Progenitor cell of endocrine pancreas (in vitro differentiated cells): Measurements from ENCODE around the gene ATXN7L1. TPM values are rescaled to one million over a fixed set of nuclear protein-coding genes. Genes with fewer than 3 reads are reported as not detected.

Experiments
- DNase-seq: peaks from one replicate; pipeline ENCODE4 v3.0.0; 2021; ENCODE audit warnings: low spot score; ENCODE audit not compliant: unreplicated experiment
- H3K27ac Mint-ChIP-seq: 2 replicates; pipeline ENCODE4 v1.8.0; 2021; ENCODE audit warnings: mild to moderate bottlenecking, moderate library complexity, mixed read lengths
- H3K27me3 Mint-ChIP-seq: 2 replicates; pipeline ENCODE4 v1.8.0; 2021; ENCODE audit warnings: mixed read lengths
- H3K36me3 Mint-ChIP-seq: 2 replicates; pipeline ENCODE4 v1.8.0; 2022; ENCODE audit warnings: mixed read lengths; ENCODE audit not compliant: insufficient read depth
- H3K4me1 Mint-ChIP-seq: 2 replicates; pipeline ENCODE4 v1.8.0; 2021; ENCODE audit warnings: low read depth, mixed read lengths
- H3K4me3 Mint-ChIP-seq: 2 replicates; pipeline ENCODE4 v1.8.0; 2021; ENCODE audit warnings: low read depth, mild to moderate bottlenecking, moderate library complexity, mixed read lengths
- H3K9me3 Mint-ChIP-seq: 2 replicates; pipeline ENCODE4 v1.8.0; 2021; ENCODE audit warnings: low read depth, mixed read lengths
- total RNA-seq: library from RNA; stranded (reverse); gene quantifications from 2 replicates; pipeline ENCODE4 v1.2.1, GENCODE V29; 2021
- TF ChIP-seq, protein P1 (sequence below): fragments of 200-600 bp; sonication (generic); IDR thresholded peaks from one replicate; pipeline ENCODE4 v1.5.0; 2021; ENCODE audit warnings: antibody characterized with exemption, mild to moderate bottlenecking; ENCODE audit not compliant: unreplicated experiment

The ATXN7L1 gene
- total RNA-seq, 1 donor from 2014 or later, result 18.3 TPM

DNA sequence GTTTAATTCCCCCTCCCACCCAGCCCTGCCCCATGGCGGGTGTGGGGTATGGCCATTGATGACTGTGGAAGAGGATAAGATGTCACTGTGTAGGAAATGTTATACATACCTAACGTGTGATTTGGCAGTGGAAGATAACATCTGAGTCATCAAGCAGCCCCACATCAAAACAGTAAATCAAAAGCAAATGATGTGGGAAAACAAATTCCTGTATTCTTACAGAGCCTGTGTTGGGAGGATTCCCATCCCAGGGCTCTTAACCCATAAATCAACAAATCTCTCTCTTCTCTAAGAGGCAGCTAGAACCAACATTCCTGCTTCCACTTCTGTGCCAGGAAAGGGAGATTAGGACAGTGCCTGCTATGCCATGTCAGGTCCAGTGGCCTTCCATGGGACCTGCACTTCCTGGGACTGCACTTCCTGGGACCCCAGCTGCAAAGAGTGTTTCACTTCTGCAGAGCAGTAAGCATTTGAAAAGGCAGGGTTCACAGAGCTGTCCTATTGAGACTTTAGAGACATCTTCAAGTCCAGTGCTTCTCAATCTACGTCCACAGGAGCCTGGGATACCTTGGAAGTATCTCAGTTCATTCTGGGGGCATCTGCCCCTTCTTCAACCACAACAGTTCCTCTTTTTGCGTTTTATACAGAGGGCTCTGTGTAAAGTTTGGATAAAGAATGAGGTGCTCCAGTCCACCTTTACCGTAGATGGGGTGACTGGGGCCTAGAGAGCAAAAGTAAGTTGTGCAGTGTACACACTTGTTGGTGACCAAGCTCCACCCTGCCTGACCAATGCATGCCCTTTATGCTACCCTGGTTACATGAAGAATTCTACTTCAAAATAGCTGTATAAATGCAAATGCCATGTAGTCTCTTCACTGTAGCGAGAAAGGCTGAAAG, 45.7 kb downstream of the ATXN7L1 start:
- DNase-seq, result no peak
- Mint-ChIP-seq H3K27ac (no peak overlapping the region), H3K36me3 (peaks cover 3% of the 10 kb centered on the region), H3K4me1 (peaks cover 23% of the 10 kb centered on the region), H3K9me3 (no peaks in the 10 kb centered on the region), H3K4me3 (no peak overlapping the region), H3K27me3 (peaks cover 62% of the 10 kb centered on the region)
- TF ChIP-seq, protein P1, sequence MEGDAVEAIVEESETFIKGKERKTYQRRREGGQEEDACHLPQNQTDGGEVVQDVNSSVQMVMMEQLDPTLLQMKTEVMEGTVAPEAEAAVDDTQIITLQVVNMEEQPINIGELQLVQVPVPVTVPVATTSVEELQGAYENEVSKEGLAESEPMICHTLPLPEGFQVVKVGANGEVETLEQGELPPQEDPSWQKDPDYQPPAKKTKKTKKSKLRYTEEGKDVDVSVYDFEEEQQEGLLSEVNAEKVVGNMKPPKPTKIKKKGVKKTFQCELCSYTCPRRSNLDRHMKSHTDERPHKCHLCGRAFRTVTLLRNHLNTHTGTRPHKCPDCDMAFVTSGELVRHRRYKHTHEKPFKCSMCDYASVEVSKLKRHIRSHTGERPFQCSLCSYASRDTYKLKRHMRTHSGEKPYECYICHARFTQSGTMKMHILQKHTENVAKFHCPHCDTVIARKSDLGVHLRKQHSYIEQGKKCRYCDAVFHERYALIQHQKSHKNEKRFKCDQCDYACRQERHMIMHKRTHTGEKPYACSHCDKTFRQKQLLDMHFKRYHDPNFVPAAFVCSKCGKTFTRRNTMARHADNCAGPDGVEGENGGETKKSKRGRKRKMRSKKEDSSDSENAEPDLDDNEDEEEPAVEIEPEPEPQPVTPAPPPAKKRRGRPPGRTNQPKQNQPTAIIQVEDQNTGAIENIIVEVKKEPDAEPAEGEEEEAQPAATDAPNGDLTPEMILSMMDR, result no peak

DNA sequence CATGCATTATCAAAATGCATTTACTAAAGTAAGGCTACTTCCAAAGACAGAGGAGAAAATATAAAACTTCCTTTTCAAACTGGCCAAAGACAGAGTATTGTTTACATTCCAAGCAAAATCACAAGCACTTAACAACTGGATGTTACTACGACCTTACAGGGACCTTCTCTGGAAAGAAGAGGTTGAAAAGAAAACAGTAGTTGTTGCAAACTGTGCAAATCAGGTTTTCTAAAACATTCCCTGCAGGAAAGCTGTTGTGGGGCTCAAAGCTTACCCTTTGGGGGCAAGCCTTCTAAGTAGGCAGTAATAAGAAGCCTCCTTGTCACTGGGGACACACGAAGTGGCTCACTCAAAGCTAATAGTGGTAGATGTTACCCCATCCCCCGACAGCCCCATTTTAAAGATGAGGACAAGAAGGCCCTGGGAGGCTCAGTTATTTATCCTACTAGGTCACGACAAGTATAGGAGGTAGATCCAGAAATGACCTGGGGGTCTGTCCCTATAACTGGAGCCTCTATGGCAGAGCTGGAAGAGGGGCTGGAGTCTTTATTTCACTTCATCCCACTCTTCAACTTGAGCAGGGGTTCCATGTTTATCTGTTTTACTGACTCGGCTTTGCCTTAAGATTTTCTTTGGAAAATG, 46.6 kb downstream of the ATXN7L1 start:
- DNase-seq, result no peak
- peaks cover 69% of the 10 kb centered on the region for H3K27me3 Mint-ChIP-seq
- TF ChIP-seq, protein P1, result no peak
- H3K9me3 Mint-ChIP-seq, result no peaks in the 10 kb centered on the region
- H3K4me1 Mint-ChIP-seq, result peaks cover 23% of the 10 kb centered on the region
- peaks cover 4% of the 10 kb centered on the region for H3K36me3 Mint-ChIP-seq
- H3K27ac Mint-ChIP-seq, result no peak overlapping the region
- H3K4me3 Mint-ChIP-seq, result no peak overlapping the region

DNA sequence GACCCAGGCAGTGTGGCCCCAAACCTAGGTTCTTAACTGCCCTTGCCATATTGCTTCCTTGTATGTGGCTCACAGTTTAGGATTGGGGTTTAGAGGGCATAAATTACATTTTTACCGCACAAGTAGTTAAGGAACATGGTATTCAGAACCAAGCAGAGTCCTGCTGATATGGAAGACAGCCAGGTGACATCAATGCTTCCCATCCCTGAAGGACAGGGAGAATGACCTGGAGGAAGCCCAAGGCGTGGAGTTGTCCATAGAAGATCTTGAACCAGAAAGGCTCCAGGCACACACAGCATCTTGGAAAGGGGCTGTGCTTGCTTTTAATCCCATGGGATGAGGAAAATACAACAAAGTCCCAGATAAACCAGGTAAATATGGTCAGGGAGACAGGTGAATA, 48.3 kb downstream of the ATXN7L1 start:
- Mint-ChIP-seq H3K4me3 (no peak overlapping the region), H3K4me1 (peaks cover 22% of the 10 kb centered on the region), H3K27me3 (peaks cover 74% of the 10 kb centered on the region), H3K27ac (no peak overlapping the region), H3K9me3 (no peaks in the 10 kb centered on the region), H3K36me3 (peaks cover 7% of the 10 kb centered on the region)
- DNase-seq, result no peak
- TF ChIP-seq, protein P1, result no peak

DNA sequence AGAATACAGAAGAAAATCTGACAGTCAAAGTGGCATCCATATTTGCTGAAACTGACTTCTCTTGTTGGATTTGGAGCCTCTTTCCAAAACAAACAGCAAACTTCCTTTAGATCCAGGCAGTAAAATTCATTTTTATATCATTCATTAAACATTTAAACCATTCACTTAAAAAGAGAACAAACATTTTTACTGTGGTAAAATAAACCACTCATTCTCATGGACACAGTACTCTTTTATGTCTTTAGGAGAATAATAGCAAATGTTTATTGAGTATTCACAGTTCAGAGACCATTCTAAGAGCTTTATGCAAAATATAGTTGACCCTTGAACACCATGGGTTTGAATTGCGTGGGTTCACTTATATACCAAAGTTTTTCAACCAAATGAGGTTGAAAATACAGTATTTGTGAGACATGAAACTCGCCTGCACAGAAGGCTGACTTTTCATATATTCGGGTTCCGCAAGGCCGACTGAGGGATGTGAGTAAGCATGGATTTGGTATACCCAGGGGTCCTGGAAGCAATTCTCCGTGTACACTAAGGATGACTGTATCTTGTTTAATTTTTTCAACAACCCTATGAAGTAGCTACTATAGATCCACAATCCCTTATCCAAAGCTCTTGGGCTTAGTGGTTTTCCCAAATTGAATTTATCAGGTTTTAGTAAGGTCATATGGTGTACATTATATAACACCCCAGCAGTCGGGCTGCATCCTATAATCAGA, 49.1 kb downstream of the ATXN7L1 start:
- no peaks in the 10 kb centered on the region for H3K9me3 Mint-ChIP-seq
- peaks cover 16% of the 10 kb centered on the region for H3K4me1 Mint-ChIP-seq
- TF ChIP-seq, protein P1, result no peak
- H3K27me3 Mint-ChIP-seq, result peaks cover 73% of the 10 kb centered on the region
- no peak overlapping the region for H3K4me3 Mint-ChIP-seq
- no peak overlapping the region for H3K27ac Mint-ChIP-seq
- DNase-seq, result no peak
- peaks cover 7% of the 10 kb centered on the region for H3K36me3 Mint-ChIP-seq

DNA sequence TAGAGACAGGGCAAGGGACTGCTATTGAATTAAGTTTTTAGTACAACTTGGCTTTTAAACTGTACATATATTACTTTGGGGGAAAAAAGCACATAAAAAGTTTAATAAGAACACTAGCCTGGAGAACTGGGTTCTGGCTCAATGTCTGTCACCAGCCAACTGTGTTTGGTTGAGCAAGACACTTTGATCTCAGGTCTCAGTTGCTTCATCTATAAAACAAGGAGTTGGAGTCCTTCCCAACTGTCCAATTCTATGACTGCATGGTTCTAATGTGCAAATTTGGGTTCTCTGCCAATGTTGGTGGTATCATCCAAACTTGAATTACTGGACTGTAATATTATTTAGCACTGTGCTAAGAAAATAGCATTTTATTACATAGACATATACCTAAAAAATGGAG, 50.3 kb downstream of the ATXN7L1 start:
- Mint-ChIP-seq H3K4me3 (no peak overlapping the region), H3K36me3 (peaks cover 7% of the 10 kb centered on the region)
- TF ChIP-seq, protein P1, result no peak

More for the DNA sequence above, 50.3 kb downstream of the ATXN7L1 start:
- DNase-seq, result no peak
- peaks cover 16% of the 10 kb centered on the region for H3K4me1 Mint-ChIP-seq
- H3K27me3 Mint-ChIP-seq, result peaks cover 73% of the 10 kb centered on the region
- H3K9me3 Mint-ChIP-seq, result no peaks in the 10 kb centered on the region
- H3K27ac Mint-ChIP-seq, result no peak overlapping the region
